Measurements from ENCODE around the gene SLC7A7.

SLC7A7 gene

GRCh38 chr14:22821193-22822015 is 6.2 kb upstream of the SLC7A7 start:
- H3K27ac ChIP-seq, result no peak overlapping the region
- TF ChIP-seq CTCF (conservative IDR thresholded peaks at IDR 0.05), result no peak

- no peak for TF ChIP-seq CTCF (conservative IDR thresholded peaks at IDR 0.05)
- no peak overlapping the region for H3K27ac ChIP-seq
Observed at GRCh38 chr14:22820731-22821130, 5.5 kb upstream of the SLC7A7 start.

GRCh38 chr14:22819151-22819988 is 4.1 kb upstream of the SLC7A7 start:
- no peak for TF ChIP-seq CTCF (conservative IDR thresholded peaks at IDR 0.05)
- H3K27ac ChIP-seq, result no peak overlapping the region

- H3K27ac ChIP-seq, result no peak overlapping the region
- no peak for TF ChIP-seq CTCF (conservative IDR thresholded peaks at IDR 0.05)
Observed at GRCh38 chr14:22814373-22814772, 862 bp downstream of the SLC7A7 start.

GRCh38 chr14:22813145-22813544 is 2.1 kb downstream of the SLC7A7 start:
- no peak for TF ChIP-seq CTCF (conservative IDR thresholded peaks at IDR 0.05)
- no peak overlapping the region for H3K27ac ChIP-seq

GRCh38 chr14:22812744-22813143 is 2.5 kb downstream of the SLC7A7 start:
- TF ChIP-seq CTCF (conservative IDR thresholded peaks at IDR 0.05), result no peak
- H3K27ac ChIP-seq, result no peak overlapping the region

- no peak overlapping the region for H3K27ac ChIP-seq
Observed at GRCh38 chr14:22811722-22812121, 3.5 kb downstream of the SLC7A7 start.

More at GRCh38 chr14:22811722-22812121, 3.5 kb downstream of the SLC7A7 start:
- TF ChIP-seq CTCF (conservative IDR thresholded peaks at IDR 0.05), result no peak

All from VCaP (cell line).